OCI-LY7 (cell line): ENCODE results near the gene POU6F2.

Experiments used
- CTCF ChIP-seq: fragments of 200-600 bp; sonication (generic); conservative IDR thresholded peaks from 2 replicates; pipeline ENCODE4 v1.5.1; 2014; ENCODE audit warnings: mild to moderate bottlenecking, antibody characterized with exemption, low read length, moderate library complexity, mixed read lengths
- EZH2phosphoT487 ChIP-seq: fragments of 200-600 bp; sonication (generic); IDR thresholded peaks from 2 replicates; pipeline ENCODE4 v1.6.1; 2018; ENCODE audit warnings: low read depth, borderline replicate concordance, mild to moderate bottlenecking, mixed run types, antibody characterized with exemption, low read length, moderate library complexity, mixed read lengths

- TF ChIP-seq CTCF (no peak), EZH2phosphoT487 (no peak)
Measured at GRCh38 chr7:39510864-39511354, 533.2 kb downstream of the POU6F2 start.
